Pons (tissue), 1 donor: Measurements from ENCODE around the gene ATP5ME.
"Not testable (repeated sequence)": the region's sequence is repeated elsewhere in the genome, so short reads cannot be mapped to it uniquely, and the experiment has no call there.

Experiments used
- DNase-seq: peaks from one replicate; pipeline ENCODE4 v3.0.0-alpha.2; 2016; ENCODE audit warnings: low spot score

The ATP5ME gene

GRCh38 chr4:674172-675035 lies at the start of gene ATP5ME, which contains the start of gene MYL5:
ATP5ME (minus strand) TSS chr4:674276; CDS start chr4:674247, 29 bp downstream.
MYL5 (plus strand) TSS chr4:674542; CDS start chr4:678027, 3,485 bp downstream.
- peak; percentile 97 for DNase-seq

GRCh38 chr4:722851-723360 lies 48.8 kb upstream of the ATP5ME start:
- no peak for DNase-seq

GRCh38 chr4:722169-722725 lies 48.2 kb upstream of the ATP5ME start:
- DNase-seq: no peak

- DNase-seq: no peak
Observed at GRCh38 chr4:721261-722168, 47.4 kb upstream of the ATP5ME start.

GRCh38 chr4:720111-720860 lies 46.2 kb upstream of the ATP5ME start:
- DNase-seq: no peak

- no peak for DNase-seq
Observed at GRCh38 chr4:718460-718859, 44.4 kb upstream of the ATP5ME start.

- DNase-seq: no peak
Observed at GRCh38 chr4:717601-718320, 43.7 kb upstream of the ATP5ME start.

- DNase-seq: no peak
Observed at GRCh38 chr4:714087-714486, 40.0 kb upstream of the ATP5ME start.

GRCh38 chr4:712916-713632 lies 39.0 kb upstream of the ATP5ME start:
- DNase-seq: no peak

- DNase-seq: no peak
Observed at GRCh38 chr4:712093-712492, 38.0 kb upstream of the ATP5ME start.

- no peak for DNase-seq
Observed at GRCh38 chr4:710916-711315, 36.8 kb upstream of the ATP5ME start.

- DNase-seq: no peak
Observed at GRCh38 chr4:710116-710515, 36.0 kb upstream of the ATP5ME start.

GRCh38 chr4:709348-709747 lies 35.3 kb upstream of the ATP5ME start:
- no peak for DNase-seq

- DNase-seq: no peak
Observed at GRCh38 chr4:708631-708933, 34.5 kb upstream of the ATP5ME start.

- no peak for DNase-seq
Observed at GRCh38 chr4:707929-708630, 34.0 kb upstream of the ATP5ME start.

GRCh38 chr4:706834-707598 lies 32.9 kb upstream of the ATP5ME start:
- no peak for DNase-seq

GRCh38 chr4:706083-706633 lies 32.1 kb upstream of the ATP5ME start:
- DNase-seq: not testable (repeated sequence)

- DNase-seq: peak; percentile 93
Observed at GRCh38 chr4:705278-706082, 31.4 kb upstream of the ATP5ME start, which contains the start of gene PCGF3. PCGF3 (plus strand) TSS chr4:705832; CDS start chr4:733681, 27,849 bp downstream.
